NCI-H774 (cell line): ENCODE measurements around the gene ATAD2B.
"Not testable (repeated sequence)": the region's sequence is repeated elsewhere in the genome, so short reads cannot be mapped to it uniquely, and the experiment has no call there.

Source experiments
- DNase-seq: peaks from one replicate; lab custom pipeline; 2025; lab: John Stamatoyannopoulos, UW

ATAD2B gene

GRCh38 chr2:23926750-23927571, at the start of gene ATAD2B:
ATAD2B (minus strand) TSS chr2:23927123; CDS start chr2:23926770, 353 bp downstream.
- peak; percentile 95 for DNase-seq

- no peak for DNase-seq
Measured at GRCh38 chr2:23967846-23968245, 40.9 kb upstream of the ATAD2B start.

- DNase-seq = no peak
Measured at GRCh38 chr2:23954325-23955014, 27.5 kb upstream of the ATAD2B start.

- no peak for DNase-seq
Measured at GRCh38 chr2:23953625-23954024, 26.7 kb upstream of the ATAD2B start.

GRCh38 chr2:23952558-23952957, 25.6 kb upstream of the ATAD2B start:
- not testable (repeated sequence) for DNase-seq

GRCh38 chr2:23947350-23947749, 20.4 kb upstream of the ATAD2B start:
- no peak for DNase-seq

- DNase-seq = no peak
Measured at GRCh38 chr2:23944976-23945375, 18.1 kb upstream of the ATAD2B start.

GRCh38 chr2:23944527-23944926, 17.6 kb upstream of the ATAD2B start:
- DNase-seq = no peak

GRCh38 chr2:23943666-23944065, 16.7 kb upstream of the ATAD2B start:
- no peak for DNase-seq

- DNase-seq = no peak
Measured at GRCh38 chr2:23941644-23942043, 14.7 kb upstream of the ATAD2B start.

GRCh38 chr2:23940718-23941620, 14.0 kb upstream of the ATAD2B start:
- no peak for DNase-seq

GRCh38 chr2:23939987-23940717, 13.2 kb upstream of the ATAD2B start, which contains the start of gene UBXN2A:
UBXN2A (plus strand) TSS chr2:23940463; CDS start chr2:23958315, 17,852 bp downstream.
- DNase-seq = peak; percentile 80

- DNase-seq = no peak
Measured at GRCh38 chr2:23934259-23934658, 7.3 kb upstream of the ATAD2B start.

- DNase-seq = no peak
Measured at GRCh38 chr2:23926290-23926749, 603 bp downstream of the ATAD2B start.

GRCh38 chr2:23925702-23926289, 1.1 kb downstream of the ATAD2B start:
- no peak for DNase-seq

GRCh38 chr2:23924589-23925359, 2.1 kb downstream of the ATAD2B start:
- DNase-seq = no peak

GRCh38 chr2:23918837-23919489, 8.0 kb downstream of the ATAD2B start:
- DNase-seq = no peak

- DNase-seq = no peak
Measured at GRCh38 chr2:23916727-23917405, 10.1 kb downstream of the ATAD2B start.

GRCh38 chr2:23915327-23915726, 11.6 kb downstream of the ATAD2B start:
- no peak for DNase-seq
